Measurements from ENCODE around the gene TNFAIP3. TPM values are rescaled to one million over a fixed set of nuclear protein-coding genes. Genes with fewer than 3 reads are reported as not detected.

Gene TNFAIP3
- polyA plus RNA-seq, 4 donors = 10.8 to 30.6 (median 15.3) TPM

DNA sequence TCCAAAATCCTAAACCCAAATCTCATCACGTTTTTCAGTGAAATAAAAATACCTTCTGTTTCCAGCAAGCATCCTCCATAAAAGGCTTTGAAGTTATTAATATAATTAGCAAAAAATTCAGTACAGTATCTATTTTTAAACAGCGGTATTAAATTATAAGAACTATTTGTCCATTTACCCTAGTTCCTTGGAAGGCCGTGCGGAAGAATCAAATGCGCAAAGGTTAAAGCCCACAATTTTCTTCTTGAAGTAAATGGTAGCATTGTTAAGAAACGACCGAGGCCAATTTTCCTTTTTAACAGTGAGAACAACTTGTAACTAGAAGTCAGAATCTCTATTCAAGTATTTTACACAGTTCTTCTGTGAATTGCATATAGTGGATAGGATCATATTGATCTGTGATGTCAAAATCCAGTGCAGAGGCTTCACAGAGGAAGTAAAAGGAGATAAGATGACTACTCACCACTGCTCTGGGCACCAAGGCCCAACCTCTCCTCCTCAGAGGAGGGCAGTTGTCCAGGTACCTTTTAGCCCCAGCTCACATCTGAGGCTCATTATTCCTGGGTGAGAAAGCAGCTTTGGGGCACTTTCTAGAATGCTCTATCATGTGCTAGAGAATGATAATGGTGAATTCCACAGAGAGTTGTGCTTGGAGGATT lies 36.3 kb downstream of the TNFAIP3 start:
- no peak overlapping the region for H3K27ac ChIP-seq (ENCODE audit: low read depth in 1 of 3, low read length in 2 of 3)
- WGBS, 3 donors = 92 to 94% (median 92%) methylated on average over 7 of the region's 7 CpGs
- no peak overlapping the region for H3K4me3 ChIP-seq (ENCODE audit: low read depth in 1 of 3, low read length in 3 of 3)
- no peak for FAIRE-seq
- no peaks in the 10 kb centered on the region for H3K36me3 ChIP-seq (ENCODE audit: control insufficient read depth in 3 of 3, insufficient read depth in 2 of 3, low read depth in 1 of 3, low read length in 3 of 3)
- H3K4me1 ChIP-seq (ENCODE audit: control insufficient read depth in 3 of 3, insufficient read depth in 2 of 3, low read depth in 1 of 3, low read length in 2 of 3) = peaks cover 3 to 13% (median 5%) of the 10 kb centered on the region in 3 donors
- no peaks in the 10 kb centered on the region for H3K9me3 ChIP-seq (ENCODE audit: control insufficient read depth in 2 of 2, insufficient read depth in 1 of 2, low read depth in 1 of 2, low read length in 1 of 2)
- H3K27me3 ChIP-seq (ENCODE audit: control insufficient read depth in 3 of 3, insufficient read depth in 3 of 3, low read length in 3 of 3) = no peaks in the 10 kb centered on the region
- no peak for DNase-seq

DNA sequence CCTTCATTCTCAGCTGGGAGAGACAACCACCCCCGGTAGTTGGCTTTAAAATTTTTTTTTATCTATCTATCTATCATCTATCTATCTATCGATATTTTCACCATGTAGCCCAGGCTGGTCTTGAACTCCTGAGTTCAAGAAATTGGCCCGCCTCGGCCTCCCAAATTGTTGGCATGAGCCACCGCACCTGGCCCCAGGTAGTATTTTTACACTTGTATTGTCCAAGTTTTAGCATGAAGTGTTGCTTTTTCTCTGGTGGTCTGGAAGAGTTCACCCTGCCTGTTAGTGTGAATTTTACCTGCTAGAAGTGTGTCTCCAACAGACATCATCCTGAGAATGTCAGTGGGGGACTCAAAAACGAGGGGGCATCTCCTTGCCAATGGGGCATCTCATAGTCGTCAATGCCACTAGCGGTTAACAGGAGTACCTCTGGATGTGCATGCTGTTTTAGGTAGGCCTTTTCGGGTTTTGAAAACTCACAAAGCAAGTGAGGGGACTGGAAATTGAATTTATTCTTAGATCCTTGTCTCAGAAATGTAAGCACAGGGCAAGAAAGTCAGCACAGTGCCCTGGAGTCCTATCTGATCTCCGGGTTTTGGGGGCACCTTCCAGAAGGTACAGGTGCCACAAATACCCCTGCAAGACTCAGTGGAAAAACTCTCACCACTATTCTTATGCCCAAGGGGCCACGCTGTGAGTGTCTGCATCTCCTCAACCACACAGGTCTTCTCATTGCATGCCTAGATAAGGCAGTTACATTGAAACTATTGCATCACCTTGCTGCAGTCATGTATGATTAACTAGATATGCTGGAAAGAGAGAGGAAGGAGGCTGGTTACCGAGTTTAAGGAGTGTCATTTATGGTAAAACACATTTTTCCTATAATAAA lies 37.1 kb downstream of the TNFAIP3 start:
- Histone ChIP-seq H3K9me3 (ENCODE audit: control insufficient read depth in 2 of 2, insufficient read depth in 1 of 2, low read depth in 1 of 2, low read length in 1 of 2) (no peaks in the 10 kb centered on the region), H3K36me3 (ENCODE audit: control insufficient read depth in 3 of 3, insufficient read depth in 2 of 3, low read depth in 1 of 3, low read length in 3 of 3) (no peaks in the 10 kb centered on the region), H3K4me3 (ENCODE audit: low read depth in 1 of 3, low read length in 3 of 3) (no peak overlapping the region), H3K27ac (ENCODE audit: low read depth in 1 of 3, low read length in 2 of 3) (no peak overlapping the region), H3K27me3 (ENCODE audit: control insufficient read depth in 3 of 3, insufficient read depth in 3 of 3, low read length in 3 of 3) (no peaks in the 10 kb centered on the region), H3K4me1 (ENCODE audit: control insufficient read depth in 3 of 3, insufficient read depth in 2 of 3, low read depth in 1 of 3, low read length in 2 of 3) (peaks cover 3 to 13% (median 5%) of the 10 kb centered on the region in 3 donors)
- DNase-seq = peak; percentile 64 to 68
- FAIRE-seq = no peak
- 76 to 85% (median 81%) methylated on average over 12 of the region's 12 CpGs for WGBS, 3 donors

DNA sequence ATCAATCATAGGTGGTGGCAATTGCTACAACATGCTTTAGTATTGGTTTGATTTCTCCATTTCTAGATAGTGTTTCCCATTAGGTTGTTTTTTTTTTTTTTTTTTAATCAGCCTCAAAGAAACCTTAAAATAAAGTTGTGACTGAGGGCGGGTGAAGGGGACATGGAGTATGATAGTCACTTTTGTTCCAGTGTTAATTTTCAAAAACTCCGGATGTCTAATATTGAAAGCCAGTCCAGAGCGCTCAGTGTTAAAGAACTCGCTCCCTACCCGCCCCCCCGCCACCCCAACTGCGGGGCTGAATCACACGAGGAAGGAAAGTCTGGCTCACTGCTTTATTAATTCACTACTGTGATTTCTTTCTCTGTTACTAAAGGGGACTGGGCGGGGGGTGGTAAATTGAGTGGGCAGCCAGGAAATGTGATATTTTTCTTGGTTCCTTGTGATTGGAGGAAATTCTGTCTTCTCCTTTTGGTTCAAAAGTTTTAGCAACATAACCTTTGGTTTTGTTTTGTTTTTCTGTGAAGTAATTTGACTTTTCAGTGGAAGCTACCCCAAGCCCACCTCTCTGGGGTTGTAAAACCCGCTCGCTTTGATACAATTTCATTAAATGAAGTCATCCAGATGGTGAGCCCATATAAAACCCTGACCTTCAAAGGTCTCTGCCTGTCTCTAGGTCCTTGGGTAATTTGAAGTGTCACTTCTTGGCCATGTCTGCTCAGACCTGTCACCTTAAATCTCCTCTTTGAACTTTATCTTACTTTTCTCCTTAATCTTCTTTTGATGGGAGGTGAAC lies 38.0 kb downstream of the TNFAIP3 start:
- peaks cover 3 to 13% (median 5%) of the 10 kb centered on the region in 3 donors for H3K4me1 ChIP-seq (ENCODE audit: control insufficient read depth in 3 of 3, insufficient read depth in 2 of 3, low read depth in 1 of 3, low read length in 2 of 3)
- no peak overlapping the region for H3K4me3 ChIP-seq (ENCODE audit: low read depth in 1 of 3, low read length in 3 of 3)
- H3K9me3 ChIP-seq (ENCODE audit: control insufficient read depth in 2 of 2, insufficient read depth in 1 of 2, low read depth in 1 of 2, low read length in 1 of 2) = no peaks in the 10 kb centered on the region
- DNase-seq = peak in 1 of 2 donors; percentile 56
- no peak for FAIRE-seq
- 19 to 44% (median 34%) methylated on average over 11 of the region's 11 CpGs for WGBS, 3 donors
- H3K27me3 ChIP-seq (ENCODE audit: control insufficient read depth in 3 of 3, insufficient read depth in 3 of 3, low read length in 3 of 3) = no peaks in the 10 kb centered on the region
- H3K27ac ChIP-seq (ENCODE audit: low read depth in 1 of 3, low read length in 2 of 3) = no peak overlapping the region
- no peaks in the 10 kb centered on the region for H3K36me3 ChIP-seq (ENCODE audit: control insufficient read depth in 3 of 3, insufficient read depth in 2 of 3, low read depth in 1 of 3, low read length in 3 of 3)

DNA sequence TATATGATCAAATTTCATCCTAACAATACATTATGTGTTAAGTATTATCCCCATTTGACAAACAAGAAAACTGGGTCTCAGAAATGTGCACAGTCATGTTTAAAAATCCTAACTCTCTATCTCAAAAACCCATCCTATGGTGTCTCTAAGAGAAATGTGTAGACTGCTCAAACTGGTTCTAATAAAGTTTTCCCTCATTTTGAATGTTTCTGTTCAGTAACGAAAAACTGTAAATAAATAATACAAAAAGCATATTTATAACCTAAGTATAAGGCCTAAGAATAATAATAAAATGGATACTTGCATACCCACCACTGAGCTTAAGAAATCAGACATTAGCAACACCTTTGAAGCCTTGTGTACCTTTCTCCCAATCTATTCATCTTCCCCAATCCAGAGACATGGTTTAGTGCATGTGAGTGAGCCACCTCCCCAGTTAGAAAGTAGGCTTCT lies 39.0 kb downstream of the TNFAIP3 start:
- Histone ChIP-seq H3K4me1 (ENCODE audit: control insufficient read depth in 3 of 3, insufficient read depth in 2 of 3, low read depth in 1 of 3, low read length in 2 of 3) (peaks cover 3 to 13% (median 5%) of the 10 kb centered on the region in 3 donors), H3K36me3 (ENCODE audit: control insufficient read depth in 3 of 3, insufficient read depth in 2 of 3, low read depth in 1 of 3, low read length in 3 of 3) (no peaks in the 10 kb centered on the region), H3K4me3 (ENCODE audit: low read depth in 1 of 3, low read length in 3 of 3) (no peak overlapping the region), H3K27me3 (ENCODE audit: control insufficient read depth in 3 of 3, insufficient read depth in 3 of 3, low read length in 3 of 3) (no peaks in the 10 kb centered on the region), H3K27ac (ENCODE audit: low read depth in 1 of 3, low read length in 2 of 3) (no peak overlapping the region), H3K9me3 (ENCODE audit: control insufficient read depth in 2 of 2, insufficient read depth in 1 of 2, low read depth in 1 of 2, low read length in 1 of 2) (no peaks in the 10 kb centered on the region)
- DNase-seq (no peak), FAIRE-seq (peak; percentile 23)
- WGBS, 3 donors = 70 to 85% (median 73%) methylated on average over 1 of the region's 1 CpG

DNA sequence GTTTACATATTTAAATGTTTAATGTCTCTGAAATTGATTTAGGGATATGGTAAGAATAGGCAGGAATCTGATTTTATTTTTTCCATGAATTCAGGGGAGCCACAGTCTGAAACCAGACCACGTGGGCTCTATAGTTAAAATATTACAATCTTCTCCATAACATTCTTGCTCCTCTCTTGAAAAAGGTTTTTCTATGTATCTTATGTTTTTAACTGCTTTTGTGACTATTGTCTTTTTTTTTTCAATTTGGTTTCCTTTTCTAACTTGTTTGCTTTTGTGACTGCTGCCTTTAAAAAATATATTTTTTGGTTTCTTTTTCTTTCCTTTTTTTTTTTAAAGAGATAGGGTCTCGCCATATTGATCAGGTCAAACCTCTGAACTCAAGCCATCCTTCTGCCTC lies 40.1 kb downstream of the TNFAIP3 start:
- 76 to 87% (median 82%) methylated on average over 2 of the region's 2 CpGs for WGBS, 3 donors
- no peaks in the 10 kb centered on the region for H3K36me3 ChIP-seq (ENCODE audit: control insufficient read depth in 3 of 3, insufficient read depth in 2 of 3, low read depth in 1 of 3, low read length in 3 of 3)
- no peaks in the 10 kb centered on the region for H3K27me3 ChIP-seq (ENCODE audit: control insufficient read depth in 3 of 3, insufficient read depth in 3 of 3, low read length in 3 of 3)
- H3K4me1 ChIP-seq (ENCODE audit: control insufficient read depth in 3 of 3, insufficient read depth in 2 of 3, low read depth in 1 of 3, low read length in 2 of 3) = peaks cover 3 to 5% (median 5%) of the 10 kb centered on the region in 3 donors
- FAIRE-seq = peak; percentile 80
- DNase-seq = no peak
- no peak overlapping the region for H3K27ac ChIP-seq (ENCODE audit: low read depth in 1 of 3, low read length in 2 of 3)
- H3K9me3 ChIP-seq (ENCODE audit: control insufficient read depth in 2 of 2, insufficient read depth in 1 of 2, low read depth in 1 of 2, low read length in 1 of 2) = no peaks in the 10 kb centered on the region
- H3K4me3 ChIP-seq (ENCODE audit: low read depth in 1 of 3, low read length in 3 of 3) = no peak overlapping the region

DNA sequence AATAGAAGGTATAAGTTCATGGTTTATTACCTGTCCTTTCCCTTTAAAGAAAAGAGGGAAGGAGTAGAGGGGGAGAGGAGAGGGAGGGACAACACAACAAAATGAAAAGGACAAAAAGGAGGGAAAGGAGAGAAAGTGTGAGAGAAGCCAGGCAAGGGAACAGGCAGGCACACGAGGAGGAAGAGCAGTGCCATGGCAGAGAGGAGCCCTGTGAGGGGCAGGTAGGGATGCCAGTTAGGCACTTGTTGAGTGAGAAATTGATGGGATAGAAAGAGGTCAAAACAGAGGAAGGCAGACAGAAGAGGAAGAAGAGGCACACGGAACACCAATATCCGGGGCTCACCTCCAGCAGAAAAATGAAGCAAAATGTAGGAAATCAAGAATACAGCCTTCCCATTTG lies 42.5 kb downstream of the TNFAIP3 start:
- peaks cover 0 to 5% (median under 1%) of the 10 kb centered on the region in 3 donors for H3K4me1 ChIP-seq (ENCODE audit: control insufficient read depth in 3 of 3, insufficient read depth in 2 of 3, low read depth in 1 of 3, low read length in 2 of 3)
- WGBS, 3 donors = 81 to 87% (median 85%) methylated on average over 3 of the region's 3 CpGs
- no peak for DNase-seq
- H3K9me3 ChIP-seq (ENCODE audit: control insufficient read depth in 2 of 2, insufficient read depth in 1 of 2, low read depth in 1 of 2, low read length in 1 of 2) = no peaks in the 10 kb centered on the region
- H3K27me3 ChIP-seq (ENCODE audit: control insufficient read depth in 3 of 3, insufficient read depth in 3 of 3, low read length in 3 of 3) = no peaks in the 10 kb centered on the region
- FAIRE-seq = no peak
- no peaks in the 10 kb centered on the region for H3K36me3 ChIP-seq (ENCODE audit: control insufficient read depth in 3 of 3, insufficient read depth in 2 of 3, low read depth in 1 of 3, low read length in 3 of 3)
- H3K27ac ChIP-seq (ENCODE audit: low read depth in 1 of 3, low read length in 2 of 3) = no peak overlapping the region
- no peak overlapping the region for H3K4me3 ChIP-seq (ENCODE audit: low read depth in 1 of 3, low read length in 3 of 3)

DNA sequence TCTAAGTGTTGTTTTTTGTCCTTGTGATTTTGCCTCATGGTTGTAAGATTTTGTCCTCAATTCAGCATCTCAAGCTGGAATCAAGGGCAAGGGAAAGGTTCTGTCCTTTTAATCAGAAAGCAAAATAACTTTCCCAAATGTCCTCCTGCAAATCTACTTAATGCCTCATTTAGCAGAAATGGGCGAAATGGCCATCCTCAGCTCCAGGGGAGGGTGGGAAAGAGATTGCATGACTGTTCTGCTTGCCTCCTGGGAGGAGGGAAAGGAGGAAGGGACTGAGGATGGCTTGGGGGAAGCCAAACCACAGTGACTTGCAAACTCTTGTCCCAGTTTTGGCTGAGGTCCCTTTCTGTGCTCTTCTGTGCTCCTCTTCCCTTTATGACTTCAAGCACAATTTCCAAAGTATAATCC lies 43.4 kb downstream of the TNFAIP3 start:
- DNase-seq (no peak), FAIRE-seq (no peak)
- 71 to 83% (median 81%) methylated on average over 1 of the region's 1 CpG for WGBS, 3 donors
- Histone ChIP-seq H3K4me3 (ENCODE audit: low read depth in 1 of 3, low read length in 3 of 3) (no peak overlapping the region), H3K36me3 (ENCODE audit: control insufficient read depth in 3 of 3, insufficient read depth in 2 of 3, low read depth in 1 of 3, low read length in 3 of 3) (no peaks in the 10 kb centered on the region), H3K4me1 (ENCODE audit: control insufficient read depth in 3 of 3, insufficient read depth in 2 of 3, low read depth in 1 of 3, low read length in 2 of 3) (peaks cover 0 to under 1% (median 0%) of the 10 kb centered on the region in 3 donors), H3K27me3 (ENCODE audit: control insufficient read depth in 3 of 3, insufficient read depth in 3 of 3, low read length in 3 of 3) (no peaks in the 10 kb centered on the region), H3K27ac (ENCODE audit: low read depth in 1 of 3, low read length in 2 of 3) (no peak overlapping the region), H3K9me3 (ENCODE audit: control insufficient read depth in 2 of 2, insufficient read depth in 1 of 2, low read depth in 1 of 2, low read length in 1 of 2) (no peaks in the 10 kb centered on the region)

DNA sequence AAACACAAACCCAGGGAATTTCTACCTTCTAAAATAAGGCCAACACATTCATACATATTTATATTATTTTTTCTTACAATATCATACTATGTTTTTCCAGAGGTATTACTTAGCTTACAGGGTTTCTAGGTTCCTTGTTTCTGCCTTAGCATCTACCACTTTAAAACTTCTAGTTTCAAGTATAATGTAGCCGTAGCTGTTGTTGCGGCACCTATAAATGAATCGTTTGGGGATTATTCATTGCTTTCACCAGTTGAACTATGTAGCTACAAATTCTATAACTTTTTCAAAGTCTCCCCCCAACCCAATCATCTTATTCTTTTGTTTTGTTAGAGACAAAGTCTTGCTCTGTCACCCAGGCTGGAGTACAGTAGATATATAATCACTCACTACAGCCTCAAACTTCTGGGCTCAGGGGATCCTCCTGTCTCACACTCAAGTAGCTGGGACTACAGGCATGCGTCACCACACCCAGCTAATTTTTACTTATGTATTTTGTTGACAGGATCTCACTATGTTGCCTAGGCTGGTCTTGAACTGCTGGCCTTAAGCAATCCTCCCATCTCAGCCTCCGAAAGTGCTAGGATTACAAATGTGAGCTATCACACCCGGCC lies 43.9 kb downstream of the TNFAIP3 start:
- Histone ChIP-seq H3K27me3 (ENCODE audit: control insufficient read depth in 3 of 3, insufficient read depth in 3 of 3, low read length in 3 of 3) (no peaks in the 10 kb centered on the region), H3K36me3 (ENCODE audit: control insufficient read depth in 3 of 3, insufficient read depth in 2 of 3, low read depth in 1 of 3, low read length in 3 of 3) (no peaks in the 10 kb centered on the region), H3K27ac (ENCODE audit: low read depth in 1 of 3, low read length in 2 of 3) (no peak overlapping the region), H3K9me3 (ENCODE audit: control insufficient read depth in 2 of 2, insufficient read depth in 1 of 2, low read depth in 1 of 2, low read length in 1 of 2) (no peaks in the 10 kb centered on the region), H3K4me1 (ENCODE audit: control insufficient read depth in 3 of 3, insufficient read depth in 2 of 3, low read depth in 1 of 3, low read length in 2 of 3) (no peaks in the 10 kb centered on the region), H3K4me3 (ENCODE audit: low read depth in 1 of 3, low read length in 3 of 3) (no peak overlapping the region)
- DNase-seq (no peak), FAIRE-seq (no peak)
- WGBS, 3 donors = 90 to 95% (median 91%) methylated on average over 6 of the region's 6 CpGs

Measured in small intestine (tissue), 7 donors.